ENCODE measurements around the gene CACHD1.

The CACHD1 gene

DNA sequence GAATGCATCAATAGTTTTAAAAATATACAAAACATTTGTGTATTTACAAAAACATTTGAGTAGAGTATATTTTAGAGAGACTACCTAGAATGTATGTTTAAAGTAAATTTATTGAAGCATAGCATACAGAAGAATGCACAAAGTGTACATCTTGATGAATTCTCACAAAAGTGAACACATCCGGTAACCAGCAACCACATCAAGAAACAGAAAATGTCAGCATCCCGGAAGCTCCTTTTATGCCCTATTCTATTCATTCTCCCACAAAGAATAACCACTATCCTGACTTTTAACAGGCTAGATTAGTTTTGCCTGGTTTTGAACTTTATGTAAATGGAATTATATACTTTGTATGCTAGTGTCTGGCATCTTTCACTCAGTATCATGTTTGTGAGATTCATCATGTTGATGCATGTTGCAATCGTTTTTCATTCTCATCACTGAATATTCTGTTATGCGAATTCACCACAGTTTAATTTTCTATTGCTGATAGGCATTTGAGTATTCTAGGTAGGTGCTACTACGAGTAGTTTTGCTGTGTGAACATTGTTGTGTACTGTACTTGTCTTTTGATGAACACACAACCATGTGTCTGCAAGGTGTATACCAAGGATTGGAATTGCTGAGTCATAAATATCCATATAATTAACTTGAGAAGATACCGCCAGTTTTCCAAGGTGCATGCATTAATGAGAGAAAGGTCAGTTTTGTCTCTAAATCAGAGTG, 75.4 kb downstream of the CACHD1 start:
- no peak for DNase-seq (ENCODE audit: extremely low read depth in 1 of 2, low read depth in 1 of 2)

DNA sequence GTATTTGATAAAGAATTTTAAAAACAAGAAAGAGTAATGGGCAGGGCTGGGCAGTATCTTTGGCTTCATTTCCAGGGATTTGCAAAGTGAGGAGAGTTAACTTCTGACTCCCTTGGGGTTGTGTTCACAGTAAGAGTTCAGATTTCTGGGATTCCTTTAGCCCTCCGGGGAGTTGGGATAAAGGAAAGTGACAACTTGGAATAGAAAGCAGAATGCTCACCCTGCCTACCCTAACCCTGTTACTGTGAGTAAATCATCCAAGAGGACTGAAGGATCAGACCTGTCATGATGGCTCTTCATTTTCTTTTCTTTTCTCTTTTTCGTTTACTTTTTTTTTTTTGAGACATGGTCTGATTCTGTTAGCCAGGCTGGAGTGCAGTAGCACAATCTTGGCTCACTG, 76.1 kb downstream of the CACHD1 start:
- DNase-seq (ENCODE audit: extremely low read depth in 1 of 2, low read depth in 1 of 2): no peak

DNA sequence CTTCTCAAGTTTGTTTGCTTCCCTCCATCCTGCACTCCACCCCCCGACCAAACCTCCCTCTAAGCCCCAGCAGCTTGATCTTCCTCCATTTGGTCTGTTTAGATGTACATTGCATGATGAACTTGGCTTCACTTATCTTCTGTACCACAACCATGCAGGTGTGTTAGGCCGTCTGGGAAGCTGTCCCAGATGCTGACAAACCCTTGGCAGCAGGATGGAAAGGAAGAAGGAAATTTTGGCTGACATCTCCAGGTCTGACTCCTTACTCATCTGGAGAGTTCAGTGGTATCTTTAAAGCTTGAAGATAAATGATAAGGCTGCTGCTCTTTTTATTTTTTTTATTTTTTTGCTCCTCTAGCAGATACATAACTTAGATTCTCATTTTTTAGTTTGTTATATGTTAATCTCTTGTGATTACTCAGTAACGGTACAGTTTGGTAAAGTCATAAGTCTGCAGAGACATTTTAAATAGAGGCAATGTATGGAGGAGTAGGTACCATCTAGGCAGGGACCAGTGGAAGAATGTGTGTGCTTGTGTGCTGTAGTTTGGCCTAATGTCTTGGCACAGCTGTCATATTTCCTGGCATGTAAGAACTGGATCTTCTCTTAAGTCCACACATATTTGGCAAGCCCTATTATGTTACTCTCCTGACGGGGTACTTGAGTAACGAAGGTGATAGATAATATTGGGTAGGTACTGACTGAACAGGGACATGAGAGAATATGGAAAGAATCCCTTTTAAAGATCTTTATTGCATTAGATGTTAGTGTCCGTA, 79.7 kb downstream of the CACHD1 start:
- DNase-seq (ENCODE audit: extremely low read depth in 1 of 2, low read depth in 1 of 2): no peak

DNA sequence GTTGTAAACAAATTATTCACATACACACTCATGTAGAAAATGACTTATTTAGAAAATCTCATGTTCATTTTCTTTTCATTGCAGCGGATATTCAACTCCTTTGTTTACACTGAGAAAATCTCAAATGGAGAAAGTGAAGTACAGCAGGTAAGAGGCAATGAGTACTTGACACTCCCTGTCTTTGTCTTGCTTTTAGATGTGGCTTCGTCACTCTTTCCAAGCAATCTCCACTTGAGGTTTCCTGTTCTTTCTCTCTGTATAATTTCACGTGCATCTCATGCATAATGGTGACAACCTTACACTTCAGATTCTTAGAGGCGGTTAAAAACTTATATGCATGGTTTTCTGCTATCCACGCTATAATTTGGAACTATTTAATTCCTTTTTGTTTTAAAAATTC, 80.6 kb downstream of the CACHD1 start:
- DNase-seq (ENCODE audit: extremely low read depth in 1 of 2, low read depth in 1 of 2): no peak

DNA sequence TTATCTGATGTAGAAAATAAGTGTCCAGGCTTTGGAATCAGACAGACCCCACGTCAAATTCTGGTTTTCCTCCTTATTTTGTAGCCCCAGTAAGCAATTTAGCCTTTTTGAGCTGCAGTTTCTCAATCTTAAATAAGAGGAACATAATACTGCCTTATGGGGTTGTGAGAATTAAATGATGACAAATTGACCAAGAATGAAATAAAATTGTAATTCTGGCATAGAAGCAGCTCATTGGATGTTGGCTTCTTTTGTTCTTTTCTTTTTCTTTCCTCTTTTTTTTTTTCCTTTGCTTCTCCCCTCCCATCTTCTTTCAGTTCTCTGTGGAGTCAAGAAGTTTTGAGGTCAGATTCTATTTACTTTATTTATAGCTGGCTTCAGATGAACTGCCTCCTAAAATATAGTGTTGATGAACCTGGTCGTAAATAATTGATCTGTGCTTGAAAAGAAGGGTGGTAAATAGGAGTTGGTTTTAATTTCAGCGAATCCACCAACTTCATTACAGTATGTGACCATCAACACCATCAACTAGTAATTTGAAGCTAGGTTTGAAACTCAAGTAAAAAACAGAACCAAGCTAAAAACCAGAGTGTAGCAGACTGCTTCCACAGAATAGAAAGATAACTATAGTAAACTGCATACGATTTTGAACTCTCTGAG, 81.1 kb downstream of the CACHD1 start:
- DNase-seq (ENCODE audit: extremely low read depth in 1 of 2, low read depth in 1 of 2): no peak

DNA sequence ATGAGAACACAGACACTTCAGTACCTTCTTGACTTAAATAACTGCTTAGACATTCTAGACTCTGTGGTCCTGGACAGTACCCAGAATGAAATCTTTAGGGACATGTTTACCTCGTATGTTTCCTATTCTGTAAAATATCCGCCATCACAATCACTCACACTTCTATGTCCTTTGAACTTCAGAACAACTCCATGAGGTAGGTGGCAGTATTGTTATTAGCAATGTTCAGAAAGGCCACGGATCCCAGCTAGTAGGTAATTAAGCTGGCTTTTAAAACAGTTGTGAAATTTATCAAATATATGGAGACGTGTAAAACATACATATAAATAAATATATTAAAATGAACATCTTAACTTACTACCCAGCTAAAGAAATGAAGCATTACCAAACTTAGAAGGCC, 83.4 kb downstream of the CACHD1 start:
- DNase-seq (ENCODE audit: extremely low read depth in 1 of 2, low read depth in 1 of 2): no peak

DNA sequence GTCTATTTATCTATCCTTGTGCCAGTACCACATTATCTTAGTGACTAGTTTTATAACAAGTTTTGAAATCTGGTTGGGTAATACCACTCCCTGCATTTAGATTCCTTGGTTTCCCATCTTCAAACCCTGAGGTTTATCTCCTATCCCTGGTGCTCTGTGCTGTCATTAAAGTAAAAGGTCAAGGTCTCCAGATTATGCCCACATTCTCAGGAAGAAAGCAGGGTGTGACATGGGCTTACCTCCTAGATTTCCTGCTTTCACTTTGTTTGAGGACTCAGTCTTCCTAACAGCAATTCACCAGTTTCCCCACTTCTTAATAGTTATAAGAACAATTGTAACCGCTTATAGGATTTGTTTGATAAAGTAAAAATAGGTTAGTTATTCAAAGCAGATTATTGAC, 86.0 kb downstream of the CACHD1 start:
- DNase-seq (ENCODE audit: extremely low read depth in 1 of 2, low read depth in 1 of 2): no peak

DNA sequence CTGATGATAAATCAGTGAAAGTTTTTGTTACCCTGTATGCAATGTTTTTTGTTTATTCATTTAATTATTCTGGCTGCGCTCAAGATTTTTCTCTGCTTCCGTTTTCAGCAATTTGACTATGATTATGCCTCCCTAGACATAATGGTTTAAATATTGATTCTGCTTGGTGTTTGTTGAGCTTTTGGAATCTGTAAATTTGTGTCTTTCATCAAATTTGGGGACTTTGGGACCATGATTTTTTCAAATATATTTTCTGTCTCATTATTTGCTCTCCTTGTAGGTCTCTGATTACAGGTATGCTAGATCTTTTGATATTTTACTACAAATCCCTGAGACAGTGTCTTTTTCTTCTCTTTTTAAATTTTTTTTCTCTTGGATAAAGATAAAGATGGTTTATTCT, 92.1 kb downstream of the CACHD1 start:
- DNase-seq (ENCODE audit: extremely low read depth in 1 of 2, low read depth in 1 of 2): no peak

DNA sequence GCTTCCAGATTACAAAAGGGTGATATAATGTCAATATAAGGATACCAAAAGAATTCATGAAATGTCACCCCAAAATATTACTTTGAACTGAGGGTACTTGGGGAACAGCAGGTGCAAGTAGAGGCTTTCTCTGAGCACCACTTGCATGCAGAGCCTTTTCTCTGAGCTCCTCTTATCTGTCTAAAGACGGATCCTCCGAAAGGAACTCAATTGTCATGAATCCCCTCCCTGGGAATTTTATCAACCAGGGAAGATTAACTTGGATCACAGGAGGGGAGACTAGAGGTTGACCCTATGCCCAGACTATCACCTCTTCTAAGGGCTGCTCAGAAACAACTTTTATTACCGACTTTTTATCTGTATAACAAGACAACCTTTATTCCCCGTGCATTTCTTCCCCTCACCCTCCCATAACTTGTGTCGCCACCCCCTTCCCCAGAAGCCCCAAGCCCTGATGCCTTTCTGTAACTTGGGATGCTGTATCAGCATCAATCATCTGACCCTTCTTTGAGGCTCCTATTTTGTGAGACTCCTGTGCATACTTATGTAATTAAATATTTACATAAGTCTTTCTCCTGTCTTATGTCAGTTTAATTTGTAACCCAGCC, 94.1 kb downstream of the CACHD1 start:
- no peak for DNase-seq (ENCODE audit: extremely low read depth in 1 of 2, low read depth in 1 of 2)

DNA sequence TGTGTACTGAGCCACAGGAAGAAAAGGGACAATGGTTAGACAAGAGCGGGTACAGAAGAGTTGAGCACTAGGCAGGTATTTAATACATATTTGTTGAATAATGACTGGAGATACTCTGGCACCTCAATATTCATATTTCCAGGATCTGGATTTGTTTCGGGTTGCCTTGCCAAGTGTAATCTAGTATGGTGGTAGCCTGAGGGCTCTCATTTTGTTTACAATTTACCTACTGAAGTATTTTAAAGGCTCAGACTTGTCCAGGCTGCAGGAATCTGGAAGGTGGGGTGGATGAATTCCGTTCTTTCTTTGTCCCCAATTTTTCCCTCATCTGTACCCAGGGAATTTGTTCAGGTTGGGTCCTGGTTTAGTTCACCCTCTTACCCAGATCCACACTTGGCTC, 95.0 kb downstream of the CACHD1 start:
- no peak for DNase-seq (ENCODE audit: extremely low read depth in 1 of 2, low read depth in 1 of 2)

DNA sequence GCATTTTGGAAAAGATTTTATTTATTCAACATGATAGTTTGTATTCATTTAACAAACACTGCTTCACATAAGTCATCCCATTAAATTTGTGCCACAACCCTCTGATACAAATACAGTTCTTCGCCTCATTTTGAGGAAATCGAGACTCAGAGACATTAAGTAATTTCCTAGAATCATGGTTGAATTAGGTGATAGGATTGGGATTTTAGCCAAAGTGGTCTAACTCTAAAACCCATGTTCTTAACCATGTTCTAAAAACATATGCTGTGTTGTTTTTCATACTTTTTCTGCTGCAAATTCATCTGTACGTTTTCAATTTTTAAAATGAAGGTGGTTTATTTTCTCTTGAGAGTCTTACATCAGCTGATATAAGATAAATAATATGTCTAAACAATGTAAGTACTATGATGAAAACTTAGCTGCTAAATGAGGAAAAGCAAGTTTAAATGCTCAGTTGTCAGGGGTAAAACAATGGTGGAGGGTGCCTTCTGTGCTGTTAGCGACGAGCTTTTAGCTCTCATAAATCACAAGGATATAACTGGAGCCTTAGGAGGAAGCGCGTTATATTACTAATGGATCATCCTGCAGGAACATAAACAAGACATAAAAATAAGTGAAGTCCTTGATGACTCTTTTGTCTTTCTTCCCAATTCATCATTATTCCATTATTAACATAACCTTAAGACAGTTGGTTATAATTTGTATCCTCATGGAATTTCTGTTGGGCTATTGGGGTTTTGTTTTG, 97.7 kb downstream of the CACHD1 start:
- DNase-seq (ENCODE audit: extremely low read depth in 1 of 2, low read depth in 1 of 2): no peak

DNA sequence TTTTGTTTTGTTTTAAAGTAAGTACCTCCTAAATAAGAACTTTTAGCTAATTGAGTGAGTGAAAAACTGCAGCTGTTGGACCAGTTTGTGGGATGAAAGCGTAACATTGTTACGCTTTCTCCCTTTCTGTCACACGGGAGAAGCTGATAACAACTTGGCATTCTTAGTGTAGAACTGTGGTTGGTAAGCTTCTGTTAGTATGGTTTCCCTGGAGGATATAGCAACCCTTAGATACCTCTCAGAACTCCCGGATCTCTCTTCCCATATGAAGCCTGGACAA, 98.2 kb downstream of the CACHD1 start:
- no peak for DNase-seq (ENCODE audit: extremely low read depth in 1 of 2, low read depth in 1 of 2)

DNA sequence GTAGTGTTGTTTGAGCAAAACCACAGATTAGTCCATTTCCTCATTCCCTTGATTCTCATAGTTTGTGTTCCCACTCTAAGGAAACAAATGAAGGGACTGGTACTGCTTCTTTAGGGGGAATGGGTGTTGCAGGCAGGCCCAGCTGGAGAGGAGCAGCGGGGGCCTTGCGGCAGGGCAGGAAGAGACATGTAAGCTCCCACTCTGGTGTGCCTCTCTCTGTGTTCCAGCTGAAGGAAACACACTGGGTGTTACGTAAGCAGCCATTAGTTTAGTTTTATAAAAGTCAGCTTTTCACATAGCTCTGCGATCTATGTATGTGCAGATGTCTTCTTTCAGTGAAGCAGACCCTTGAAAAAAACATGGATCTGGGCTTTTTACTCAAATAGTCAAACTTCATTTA, 99.5 kb downstream of the CACHD1 start:
- DNase-seq (ENCODE audit: extremely low read depth in 1 of 2, low read depth in 1 of 2): no peak

DNA sequence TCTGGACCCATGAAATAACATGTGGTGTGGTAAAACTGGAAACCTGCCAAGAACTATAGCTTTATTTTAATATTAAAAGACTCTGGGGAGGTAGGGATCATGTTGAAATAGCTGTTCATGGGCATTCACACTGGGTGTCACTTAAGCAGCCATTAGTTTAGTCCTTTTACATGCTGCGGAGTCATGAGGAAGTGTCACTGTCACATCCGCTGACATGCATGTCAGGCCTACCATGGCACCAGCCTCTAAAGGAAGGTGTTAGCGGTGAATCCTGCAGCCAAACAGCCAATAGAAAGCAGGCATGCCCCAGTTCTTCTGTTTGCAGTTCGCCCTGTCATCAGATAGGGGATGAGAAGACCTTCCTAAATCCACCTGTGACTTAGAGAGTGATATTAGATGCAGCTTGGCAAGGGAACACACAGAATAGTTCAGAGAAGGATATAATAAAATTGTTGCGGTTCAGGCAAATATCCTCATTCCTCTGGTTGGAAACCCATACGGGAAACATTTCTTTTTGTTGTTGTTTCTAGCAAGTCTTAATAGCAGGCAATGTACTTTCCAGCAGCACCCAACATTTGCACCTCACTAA, 100.4 kb downstream of the CACHD1 start:
- no peak for DNase-seq (ENCODE audit: extremely low read depth in 1 of 2, low read depth in 1 of 2)

DNA sequence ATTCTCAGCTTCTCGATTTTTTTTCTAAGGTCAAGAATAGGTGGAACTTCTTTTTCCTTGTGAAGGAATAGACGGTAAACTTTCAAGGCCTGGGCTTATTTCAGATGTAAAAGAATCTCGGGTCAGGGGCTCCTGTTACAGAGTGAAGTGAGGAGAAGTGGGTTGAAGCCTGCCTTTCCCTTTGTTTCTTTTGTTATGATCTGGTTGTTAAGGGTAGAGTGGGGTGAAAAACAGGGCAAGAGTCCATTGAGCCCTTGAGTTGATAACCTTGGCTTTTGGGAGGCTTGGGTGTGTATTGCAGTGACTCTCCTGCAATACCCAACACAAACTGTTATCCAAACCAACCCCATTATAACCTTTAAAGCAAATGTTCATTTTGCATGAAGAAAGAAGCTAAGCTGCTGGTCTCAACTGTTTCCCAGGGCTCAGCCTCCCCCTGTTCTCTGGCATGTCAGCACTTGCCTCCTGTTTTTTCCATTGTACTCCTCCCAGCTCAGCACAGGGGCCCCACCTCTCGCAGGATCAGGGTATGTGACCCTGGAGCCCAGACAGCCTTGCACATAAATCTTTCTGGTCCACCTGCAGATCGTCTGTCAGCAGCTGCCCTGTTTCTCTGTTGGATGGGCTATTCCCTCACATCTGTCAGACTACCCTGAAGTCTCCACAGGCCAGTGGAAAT, 102.4 kb downstream of the CACHD1 start:
- DNase-seq (ENCODE audit: extremely low read depth in 1 of 2, low read depth in 1 of 2): no peak

DNA sequence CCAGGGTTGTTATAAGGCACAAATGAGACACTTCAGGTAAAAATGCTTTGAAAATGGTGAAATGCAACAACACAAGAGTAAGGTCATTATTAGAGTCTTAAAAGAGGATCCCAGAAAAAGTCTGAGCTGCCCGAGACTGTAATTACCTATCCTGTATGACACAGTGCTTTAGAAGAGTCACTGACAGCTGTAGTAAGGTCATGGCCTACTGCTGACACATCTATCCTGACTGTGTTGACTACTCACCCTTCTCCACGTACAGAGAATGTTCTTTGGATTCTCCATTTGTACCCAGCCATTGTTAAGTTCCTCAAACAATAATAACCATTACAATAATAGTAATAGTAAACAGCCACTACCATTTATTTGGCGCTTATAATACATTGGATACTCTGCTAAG, 104.4 kb downstream of the CACHD1 start:
- DNase-seq (ENCODE audit: extremely low read depth in 1 of 2, low read depth in 1 of 2): no peak

DNA sequence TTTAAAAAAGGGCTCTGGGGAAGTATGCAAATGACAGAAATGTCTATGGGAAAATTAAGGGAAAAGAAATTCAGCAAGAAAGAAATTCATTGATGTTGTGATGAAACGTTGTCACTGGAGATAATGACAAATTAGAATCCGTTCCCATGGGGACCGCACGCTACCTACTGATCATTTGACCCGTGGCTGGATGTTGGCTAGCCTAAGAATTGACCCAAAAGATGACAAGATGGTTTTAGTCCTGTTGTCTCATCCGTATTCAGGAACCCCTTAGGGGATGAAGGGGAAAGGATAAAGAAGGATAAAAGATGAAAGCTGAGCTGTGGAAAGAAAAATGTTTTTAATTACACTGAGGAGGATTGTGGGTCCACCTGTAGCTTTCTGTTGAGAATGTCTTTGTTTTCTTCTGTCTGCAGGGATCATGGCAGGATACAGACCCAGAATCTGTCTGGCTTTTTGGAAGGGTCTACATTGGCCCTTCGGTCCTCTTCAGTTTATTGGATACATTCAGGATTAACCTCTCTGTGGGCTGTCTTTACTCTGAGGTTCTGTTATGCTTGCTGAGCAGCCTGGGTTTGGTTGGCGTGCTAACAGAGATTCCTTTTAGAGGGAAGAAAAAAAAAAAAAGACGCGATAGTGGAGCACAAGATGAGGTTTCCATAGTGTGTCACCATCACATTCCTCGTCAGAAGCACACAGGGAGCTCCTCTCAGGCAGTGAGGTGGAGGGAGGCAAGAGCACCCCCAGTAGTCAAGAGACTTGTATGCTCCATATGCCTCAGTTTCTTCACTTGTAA, 106.2 kb downstream of the CACHD1 start:
- no peak for DNase-seq (ENCODE audit: extremely low read depth in 1 of 2, low read depth in 1 of 2)

DNA sequence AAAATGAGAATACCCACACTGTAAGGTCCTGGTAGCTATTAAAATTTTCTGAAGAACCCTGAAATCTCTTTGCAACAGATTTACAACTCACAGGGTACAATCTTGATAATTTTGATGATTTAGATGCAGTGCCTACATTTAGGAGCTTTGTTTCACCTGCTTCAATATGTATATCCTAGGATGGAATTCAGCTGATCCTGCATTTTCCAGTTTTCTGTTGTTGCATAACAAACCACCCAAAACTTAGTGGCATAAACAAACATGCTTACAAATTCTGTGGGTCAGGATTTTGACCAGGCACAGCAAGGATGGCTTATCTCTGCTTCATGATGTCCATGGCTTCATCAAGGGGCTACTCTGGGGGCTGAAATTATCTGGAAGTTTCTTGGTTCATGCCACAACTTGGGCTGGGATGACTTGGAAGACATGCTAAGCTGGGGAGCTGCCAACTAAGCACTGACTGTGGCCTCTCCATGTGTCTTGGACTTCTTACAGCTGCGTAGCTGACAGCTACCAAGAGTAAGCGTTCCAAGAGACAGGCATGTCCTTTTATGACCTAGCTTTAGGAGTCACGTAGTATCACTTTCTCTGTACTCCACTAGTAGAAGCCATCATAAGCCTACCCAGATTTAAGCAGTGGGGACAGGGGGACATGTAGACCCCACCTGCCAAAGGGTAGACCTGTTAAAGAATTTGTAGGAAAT, 108.5 kb downstream of the CACHD1 start:
- no peak for DNase-seq (ENCODE audit: extremely low read depth in 1 of 2, low read depth in 1 of 2)

DNA sequence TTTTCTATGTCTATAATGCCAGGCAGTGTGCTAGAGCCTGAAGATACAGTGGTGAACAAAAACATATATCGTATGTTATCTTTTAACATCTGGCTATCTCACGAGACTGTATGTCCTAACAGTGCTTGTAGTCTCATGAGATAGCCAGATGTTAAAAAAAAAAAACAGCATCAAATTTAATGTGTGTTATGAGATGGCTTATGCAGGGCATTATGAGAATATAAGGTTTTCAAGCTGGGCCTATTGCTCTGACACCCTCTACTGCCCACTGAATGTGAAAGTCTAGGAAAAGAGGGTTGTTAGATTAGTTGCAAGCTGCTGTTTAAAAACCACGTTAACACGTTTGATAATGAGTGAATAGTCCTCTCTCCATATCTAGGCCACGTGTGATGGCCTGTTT, 109.8 kb downstream of the CACHD1 start:
- DNase-seq (ENCODE audit: extremely low read depth in 1 of 2, low read depth in 1 of 2): no peak
